Measurements from ENCODE around the gene CAMTA1. TPM values are rescaled to one million over a fixed set of nuclear protein-coding genes. Genes with fewer than 3 reads are reported as not detected.

Gene CAMTA1
- total and polyA plus RNA-seq, 4 donors, result 18.0 to 93.5 (median 35.8) TPM

DNA sequence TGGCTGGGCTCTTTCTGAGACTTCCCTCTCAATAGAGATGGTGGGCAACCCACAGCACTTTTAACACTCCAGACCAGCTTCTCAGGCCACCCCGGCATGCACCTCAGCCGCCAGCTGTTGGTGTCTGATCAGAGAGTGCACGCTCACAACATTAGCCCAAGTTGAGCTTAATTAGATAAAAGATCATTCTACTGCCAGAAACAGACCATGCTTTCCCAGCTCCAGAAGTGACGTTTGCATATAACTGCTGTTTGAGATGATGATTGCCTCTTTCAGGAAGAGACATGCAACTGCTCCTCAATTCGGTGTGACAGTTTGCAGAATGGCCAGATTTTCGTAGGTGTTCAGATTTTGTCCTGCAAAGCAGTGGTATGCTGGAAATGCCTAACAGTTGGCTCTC is 700.6 kb downstream of the CAMTA1 start:
- no peaks in the 10 kb centered on the region for H3K9me3 ChIP-seq (ENCODE audit: control insufficient read depth in 4 of 4, low read length in 3 of 4)
- WGBS, result 87% methylated on average over 6 of the region's 6 CpGs
- no peak overlapping the region for H3K27ac ChIP-seq (ENCODE audit: low read depth in 1 of 2, low read length in 2 of 2)
- no peaks in the 10 kb centered on the region for H3K36me3 ChIP-seq (ENCODE audit: control insufficient read depth in 4 of 4, insufficient read depth in 3 of 4, low read depth in 1 of 4, low read length in 3 of 4)
- no peaks in the 10 kb centered on the region for H3K27me3 ChIP-seq (ENCODE audit: control insufficient read depth in 4 of 4, insufficient read depth in 4 of 4, low read length in 3 of 4)
- DNase-seq (ENCODE audit: low spot score), result no peak
- H3K4me1 ChIP-seq (ENCODE audit: control insufficient read depth in 4 of 4, insufficient read depth in 4 of 4, low read length in 3 of 4), result no peaks in the 10 kb centered on the region
- no peak overlapping the region for H3K9ac ChIP-seq (ENCODE audit: low read depth in 1 of 2, low read length in 2 of 2)
- TF ChIP-seq GABPA (IDR thresholded peaks at IDR 0.05 in 1 of 2, conservative IDR thresholded peaks at IDR 0.05 in 1 of 2) (no peak), HNF4G (IDR thresholded peaks at IDR 0.05) (no peak), YY1 (IDR thresholded peaks at IDR 0.05) (no peak), ZBTB33 (IDR thresholded peaks at IDR 0.05) (no peak)
- H3K4me3 ChIP-seq (ENCODE audit: low read depth in 1 of 3, low read length in 3 of 3), result no peak overlapping the region

DNA sequence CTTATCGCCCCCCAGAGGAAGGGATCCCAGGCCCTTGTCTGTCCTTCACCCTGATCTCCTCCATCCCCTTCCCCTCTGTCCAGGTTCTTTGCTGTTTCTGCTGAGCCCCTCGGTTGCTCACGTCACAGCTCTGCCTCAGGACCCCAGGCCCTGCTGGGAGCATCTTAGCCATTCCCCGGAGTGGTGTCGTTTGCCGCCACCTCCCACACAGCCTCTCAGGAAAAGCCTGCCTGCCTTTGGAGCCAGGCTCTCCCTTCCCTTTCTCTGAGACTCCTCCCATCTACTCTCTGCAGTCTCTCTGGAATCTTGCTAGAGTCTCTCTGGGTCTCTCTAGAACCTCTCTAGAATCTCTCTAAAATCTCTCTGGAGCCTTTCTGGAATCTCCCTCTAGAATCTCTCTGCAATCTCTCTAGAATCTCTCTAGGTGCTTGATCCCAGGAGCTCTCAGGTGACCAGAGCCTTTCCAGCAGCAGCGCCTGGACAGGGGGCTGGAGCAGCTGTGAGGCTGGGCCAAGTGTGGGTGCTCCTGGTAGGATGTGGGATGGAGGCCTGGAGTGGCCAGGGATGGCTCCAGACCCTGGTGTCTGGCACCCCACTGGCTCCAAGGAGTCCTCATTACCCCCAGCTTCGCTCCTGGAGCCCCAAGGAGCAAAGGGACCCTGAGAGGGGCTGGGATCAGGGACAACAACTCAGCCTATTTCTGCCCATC is 702.7 kb downstream of the CAMTA1 start:
- no peaks in the 10 kb centered on the region for H3K9me3 ChIP-seq (ENCODE audit: control insufficient read depth in 4 of 4, low read length in 3 of 4)
- no peak overlapping the region for H3K4me3 ChIP-seq (ENCODE audit: low read depth in 1 of 3, low read length in 3 of 3)
- no peaks in the 10 kb centered on the region for H3K4me1 ChIP-seq (ENCODE audit: control insufficient read depth in 4 of 4, insufficient read depth in 4 of 4, low read length in 3 of 4)
- H3K27ac ChIP-seq (ENCODE audit: low read depth in 1 of 2, low read length in 2 of 2), result no peak overlapping the region
- no peaks in the 10 kb centered on the region for H3K27me3 ChIP-seq (ENCODE audit: control insufficient read depth in 4 of 4, insufficient read depth in 4 of 4, low read length in 3 of 4)
- TF ChIP-seq HNF4A (conservative IDR thresholded peaks at IDR 0.05) (no peak), FOXA1 (IDR thresholded peaks at IDR 0.05) (no peak), RXRA (IDR thresholded peaks at IDR 0.05) (no peak), RAD21 (IDR thresholded peaks at IDR 0.05) (no peak), EGR1 (IDR thresholded peaks at IDR 0.05; ENCODE audit: low read depth in 2 of 2) (no peak), REST (IDR thresholded peaks at IDR 0.05) (no peak), HNF4G (IDR thresholded peaks at IDR 0.05) (no peak), NR2F2 (IDR thresholded peaks at IDR 0.05) (no peak), SP1 (IDR thresholded peaks at IDR 0.05) (no peak), MAX (IDR thresholded peaks at IDR 0.05) (no peak), TAF1 (conservative IDR thresholded peaks at IDR 0.05) (no peak), YY1 (IDR thresholded peaks at IDR 0.05) (no peak), FOXA2 (IDR thresholded peaks at IDR 0.05) (no peak), GABPA (IDR thresholded peaks at IDR 0.05 in 1 of 2, conservative IDR thresholded peaks at IDR 0.05 in 1 of 2) (no peak)
- TF ChIP-seq, protein P1, sequence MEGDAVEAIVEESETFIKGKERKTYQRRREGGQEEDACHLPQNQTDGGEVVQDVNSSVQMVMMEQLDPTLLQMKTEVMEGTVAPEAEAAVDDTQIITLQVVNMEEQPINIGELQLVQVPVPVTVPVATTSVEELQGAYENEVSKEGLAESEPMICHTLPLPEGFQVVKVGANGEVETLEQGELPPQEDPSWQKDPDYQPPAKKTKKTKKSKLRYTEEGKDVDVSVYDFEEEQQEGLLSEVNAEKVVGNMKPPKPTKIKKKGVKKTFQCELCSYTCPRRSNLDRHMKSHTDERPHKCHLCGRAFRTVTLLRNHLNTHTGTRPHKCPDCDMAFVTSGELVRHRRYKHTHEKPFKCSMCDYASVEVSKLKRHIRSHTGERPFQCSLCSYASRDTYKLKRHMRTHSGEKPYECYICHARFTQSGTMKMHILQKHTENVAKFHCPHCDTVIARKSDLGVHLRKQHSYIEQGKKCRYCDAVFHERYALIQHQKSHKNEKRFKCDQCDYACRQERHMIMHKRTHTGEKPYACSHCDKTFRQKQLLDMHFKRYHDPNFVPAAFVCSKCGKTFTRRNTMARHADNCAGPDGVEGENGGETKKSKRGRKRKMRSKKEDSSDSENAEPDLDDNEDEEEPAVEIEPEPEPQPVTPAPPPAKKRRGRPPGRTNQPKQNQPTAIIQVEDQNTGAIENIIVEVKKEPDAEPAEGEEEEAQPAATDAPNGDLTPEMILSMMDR (IDR thresholded peaks at IDR 0.05; ENCODE audit: low read depth, low read length, missing input control), result no peak
- TF ChIP-seq, protein P2, sequence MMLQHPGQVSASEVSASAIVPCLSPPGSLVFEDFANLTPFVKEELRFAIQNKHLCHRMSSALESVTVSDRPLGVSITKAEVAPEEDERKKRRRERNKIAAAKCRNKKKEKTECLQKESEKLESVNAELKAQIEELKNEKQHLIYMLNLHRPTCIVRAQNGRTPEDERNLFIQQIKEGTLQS (IDR thresholded peaks at IDR 0.05), result no peak
- no peak for DNase-seq (ENCODE audit: low spot score)
- no peak overlapping the region for H3K9ac ChIP-seq (ENCODE audit: low read depth in 1 of 2, low read length in 2 of 2)
- WGBS, result 80% methylated on average over 8 of the region's 8 CpGs
- H3K36me3 ChIP-seq (ENCODE audit: control insufficient read depth in 4 of 4, insufficient read depth in 3 of 4, low read depth in 1 of 4, low read length in 3 of 4), result no peaks in the 10 kb centered on the region

Data from liver (tissue), 9 donors.